ENCODE results near the gene SMARCB1. TPM values are rescaled to one million over a fixed set of nuclear protein-coding genes. Genes with fewer than 3 reads are reported as not detected.

The SMARCB1 gene
- total and polyA plus RNA-seq, 2 donors (not counting 1 experiment from before 2014, with no cell fraction given) = 179 to 190 TPM

GRCh38 chr22:23767303-23767672 lies 19.5 kb upstream of the SMARCB1 start:
- H3K9me3 ChIP-seq (ENCODE audit: control extremely low read depth in 1 of 3, control insufficient read depth in 2 of 3, insufficient read depth in 1 of 3, low read length in 2 of 3) = no peaks in the 10 kb centered on the region
- CTCF ChIA-PET = interaction anchor here (0.7 to 12.8 kb wide), 6 partner anchors 13 to 90 kb away, joined by 3 to 188 read pairs (median 13); partner anchors contain the start of genes SLC2A11, VPREB3 and ZNF70
- H3K9ac ChIP-seq (ENCODE audit: low read length) = peak overlapping the region; percentile 74
- peak overlapping the region; percentile 3 to 87 (median 81) for H3K4me3 ChIP-seq (ENCODE audit: control extremely low read depth in 1 of 5, extremely low read depth in 1 of 5, insufficient read depth in 1 of 5, low read depth in 2 of 5, low read length in 4 of 5)
- peak overlapping the region; percentile 80 to 89 for H3K27ac ChIP-seq (ENCODE audit: low read length in 2 of 2)
- ATAC-seq (ENCODE audit: low read depth) = no peak
- H3K4me2 ChIP-seq (replicated peaks; ENCODE audit: low read depth, low read length, poor library complexity, severe bottlenecking) = peak overlapping the region; percentile 98
- peaks cover 14% of the 10 kb centered on the region for H4K20me1 ChIP-seq (ENCODE audit: control insufficient read depth, insufficient read depth, low read length, poor library complexity, severe bottlenecking)
- DNase-seq = no peak
- H3K27ac Mint-ChIP-seq = peak overlapping the region; percentile 84
- peaks cover 27% of the 10 kb centered on the region for H3K79me2 ChIP-seq (ENCODE audit: control insufficient read depth, insufficient read depth, low read length)
- no peaks in the 10 kb centered on the region for H3K27me3 ChIP-seq (replicated peaks in 1 of 4; ENCODE audit: control extremely low read depth in 1 of 4, control insufficient read depth in 3 of 4, insufficient read depth in 4 of 4, low read length in 3 of 4)
- H3K27me3 Mint-ChIP-seq = no peaks in the 10 kb centered on the region
- POLR2A ChIA-PET = interaction anchor here (1.0 to 14.3 kb wide), 4 partner anchors 8 to 90 kb away, joined by 4 to 174 read pairs (median 12); partner anchors contain the start of genes SLC2A11, VPREB3 and ZNF70
- 13% methylated on average over 14 of the region's 27 CpGs for WGBS (ENCODE audit: insufficient coverage)
- H3K4me3 Mint-ChIP-seq = peak overlapping the region; percentile 89
- H2AFZ ChIP-seq (ENCODE audit: insufficient read depth, low read depth, low read length, poor library complexity, severe bottlenecking) = peak overlapping the region; percentile 84
- H3K4me1 Mint-ChIP-seq = peaks cover 71% of the 10 kb centered on the region
- TF ChIP-seq CTCF (IDR thresholded peaks at IDR 0.05) (no peak), EZH2 (IDR thresholded peaks at IDR 0.05; ENCODE audit: borderline replicate concordance, insufficient read depth, low read depth, low read length, poor library complexity, severe bottlenecking) (no peak)
- H3K9me3 Mint-ChIP-seq (ENCODE audit: insufficient read depth) = no peaks in the 10 kb centered on the region
- intact Hi-C loops (cut with micrococcal nuclease) = loop anchor here (1.0 to 5.0 kb wide), 3 partner anchors 15 to 225 kb away; no protein-coding TSS in a partner anchor
- peaks cover 66 to 91% of the 10 kb centered on the region in 2 donors for H3K4me1 ChIP-seq (ENCODE audit: control insufficient read depth in 2 of 2, insufficient read depth in 2 of 2, low read length in 2 of 2)
- H3K36me3 ChIP-seq (replicated peaks in 1 of 2; ENCODE audit: control extremely low read depth in 1 of 2, control insufficient read depth in 1 of 2, extremely low read depth in 1 of 2, insufficient read depth in 2 of 2, low read length in 1 of 2) = no peaks in the 10 kb centered on the region
